ENCODE measurements around the gene SOAT1.
"Not testable (repeated sequence)": the region's sequence is repeated elsewhere in the genome, so short reads cannot be mapped to it uniquely, and the experiment has no call there.

DNA sequence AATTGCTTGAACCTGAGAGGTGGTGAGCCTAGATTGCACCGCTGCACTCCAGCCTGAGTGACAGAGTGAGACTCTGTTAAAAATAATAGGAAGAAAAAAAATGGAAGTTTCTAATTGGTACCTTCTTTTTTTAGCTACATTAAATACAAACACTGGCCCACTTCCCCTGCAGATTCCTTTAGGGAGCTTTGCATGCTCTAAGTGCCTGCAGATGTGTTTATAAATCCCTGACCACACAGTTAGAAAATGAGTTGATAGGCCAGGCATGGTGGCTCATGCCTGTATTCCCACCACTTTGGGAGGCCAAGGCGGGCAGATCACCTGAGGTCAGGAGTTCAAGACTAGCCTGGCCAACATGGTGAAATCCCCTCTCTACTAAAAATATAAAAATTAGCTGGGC lies 68.0 kb downstream of the SOAT1 start:
- TF ChIP-seq, protein P1, sequence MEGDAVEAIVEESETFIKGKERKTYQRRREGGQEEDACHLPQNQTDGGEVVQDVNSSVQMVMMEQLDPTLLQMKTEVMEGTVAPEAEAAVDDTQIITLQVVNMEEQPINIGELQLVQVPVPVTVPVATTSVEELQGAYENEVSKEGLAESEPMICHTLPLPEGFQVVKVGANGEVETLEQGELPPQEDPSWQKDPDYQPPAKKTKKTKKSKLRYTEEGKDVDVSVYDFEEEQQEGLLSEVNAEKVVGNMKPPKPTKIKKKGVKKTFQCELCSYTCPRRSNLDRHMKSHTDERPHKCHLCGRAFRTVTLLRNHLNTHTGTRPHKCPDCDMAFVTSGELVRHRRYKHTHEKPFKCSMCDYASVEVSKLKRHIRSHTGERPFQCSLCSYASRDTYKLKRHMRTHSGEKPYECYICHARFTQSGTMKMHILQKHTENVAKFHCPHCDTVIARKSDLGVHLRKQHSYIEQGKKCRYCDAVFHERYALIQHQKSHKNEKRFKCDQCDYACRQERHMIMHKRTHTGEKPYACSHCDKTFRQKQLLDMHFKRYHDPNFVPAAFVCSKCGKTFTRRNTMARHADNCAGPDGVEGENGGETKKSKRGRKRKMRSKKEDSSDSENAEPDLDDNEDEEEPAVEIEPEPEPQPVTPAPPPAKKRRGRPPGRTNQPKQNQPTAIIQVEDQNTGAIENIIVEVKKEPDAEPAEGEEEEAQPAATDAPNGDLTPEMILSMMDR (IDR thresholded peaks at IDR 0.05) = not testable (repeated sequence)
- not testable (repeated sequence) for TF ChIP-seq POLR2A (IDR thresholded peaks at IDR 0.05)

Measured in heart left ventricle (tissue), 13 donors.